ENCODE results near the gene FAM50B. TPM values are rescaled to one million over a fixed set of nuclear protein-coding genes. Genes with fewer than 3 reads are reported as not detected.

FAM50B gene
- total RNA-seq, 1 experiment from 2014 or later = 3.3 TPM

GRCh38 chr6:3875486-3875885 is 26.3 kb downstream of the FAM50B start:
- Histone ChIP-seq H4K5ac (ENCODE audit: insufficient read length, low read depth, low read length) (no peak overlapping the region), H4K20me1 (ENCODE audit: control insufficient read depth, insufficient read depth, insufficient read length) (no peaks in the 10 kb centered on the region), H3K9me3 (ENCODE audit: control insufficient read depth, low read depth, low read length) (no peaks in the 10 kb centered on the region), H3K23me2 (ENCODE audit: insufficient read length, low read depth, low read length, poor library complexity, severe bottlenecking) (no peaks in the 10 kb centered on the region), H3T11ph (ENCODE audit: low read length) (no peak overlapping the region), H3K4me1 (ENCODE audit: insufficient read depth, low read length) (no peaks in the 10 kb centered on the region), H2BK120ac (ENCODE audit: low read depth, low read length, poor library complexity, severe bottlenecking) (no peak overlapping the region), H3K27me3 (ENCODE audit: insufficient read depth, low read length) (no peaks in the 10 kb centered on the region), H2BK12ac (ENCODE audit: insufficient read length, low read depth, low read length) (no peak overlapping the region), H4K91ac (ENCODE audit: insufficient read length, low read depth, low read length) (no peak overlapping the region), H3K23ac (ENCODE audit: insufficient read length, low read depth, low read length) (no peak overlapping the region), H2BK20ac (ENCODE audit: low read depth, low read length, poor library complexity, severe bottlenecking) (no peak overlapping the region), H2AFZ (ENCODE audit: low read length) (no peak overlapping the region), H2BK5ac (ENCODE audit: insufficient read length, low read length) (no peak overlapping the region), H3K18ac (ENCODE audit: insufficient read length, low read depth, low read length) (no peak overlapping the region), H3K9ac (ENCODE audit: extremely low read depth, insufficient read length, low read length) (no peak overlapping the region), H3K27ac (ENCODE audit: insufficient read length, low read depth, low read length) (no peak overlapping the region), H3K56ac (ENCODE audit: insufficient read length, low read depth, low read length) (no peak overlapping the region), H3K79me2 (ENCODE audit: insufficient read depth, low read length) (no peaks in the 10 kb centered on the region), H3K14ac (ENCODE audit: insufficient read depth, low read length) (no peak overlapping the region), H3K4me2 (ENCODE audit: insufficient read depth, insufficient read length, low read length) (no peak overlapping the region), H4K8ac (replicated peaks; ENCODE audit: insufficient read length, low read depth, low read length) (no peak overlapping the region), H2AK5ac (ENCODE audit: insufficient read length, low read length) (no peak overlapping the region), H3K4ac (ENCODE audit: low read depth, low read length) (no peak overlapping the region), H3K79me1 (ENCODE audit: insufficient read depth, low read depth, low read length, poor library complexity, severe bottlenecking) (no peaks in the 10 kb centered on the region), H2BK15ac (ENCODE audit: low read depth, low read length) (no peak overlapping the region)
- no peaks in the 10 kb centered on the region for H3K4me1 Mint-ChIP-seq
- no peak for DNase-seq
- no peak overlapping the region for H3K4me3 Mint-ChIP-seq
- WGBS (ENCODE audit: extremely low coverage, insufficient read length, low lambda C conversion rate) = no CpG with 5 or more reads among the region's 5 CpGs
- peaks cover 2% of the 10 kb centered on the region for H3K27me3 Mint-ChIP-seq (ENCODE audit: low read depth)
- no peak overlapping the region for H3K27ac Mint-ChIP-seq
- no peaks in the 10 kb centered on the region; a peak in 1 of 5 replicates for H3K9me3 Mint-ChIP-seq
- no peak for TF ChIP-seq CTCF (conservative IDR thresholded peaks at IDR 0.05)
- no peaks in the 10 kb centered on the region for H3K36me3 Mint-ChIP-seq (ENCODE audit: insufficient read depth in 1 of 3, low read depth in 3 of 3)
